Endothelial cell of umbilical vein (primary cell): Measurements from ENCODE around the gene KCNJ13. TPM values are rescaled to one million over a fixed set of nuclear protein-coding genes. Genes with fewer than 3 reads are reported as not detected.

Source experiments
- BruUV-seq: library from RNA; stranded (reverse); fragments of 400-500 nt; replicated peaks from 2 replicates; lab custom pipeline; 2021; lab: Mats Ljungman, UMichigan
- CTCF ChIA-PET: fragments of 300-600, 350-600 bp; sonication (Branson Sonifier 250); formaldehyde crosslinking; loops from one replicate; lab custom pipeline; 2021; ENCODE audit warnings: antibody characterized with exemption, inconsistent platforms; lab: Charles Lee
- POLR2A ChIA-PET: fragments of 300-600, 350-600 bp; sonication (Branson Sonifier 250); formaldehyde crosslinking; loops from one replicate; lab custom pipeline; 2021; ENCODE audit warnings: antibody characterized with exemption, inconsistent platforms; lab: Charles Lee
- DNase-seq: peaks from one replicate; pipeline ENCODE4 v3.0.0-alpha.2; 2011; ENCODE audit warnings: low read depth, low spot score
- FAIRE-seq: peaks from 2 replicates; lab custom pipeline; 2011; peaks lifted over from hg19 to GRCh38; lab: Jason Lieb, UNC
- H2AFZ ChIP-seq: 2 replicates; pipeline ENCODE4 v1.6.0; 2012; ENCODE audit warnings: low read depth, low read length, control low read depth, inconsistent platforms
- H3K27ac ChIP-seq: 2 replicates; pipeline ENCODE4 v1.5.1; 2011; ENCODE audit warnings: low read depth, mild to moderate bottlenecking, control low read depth, low read length, moderate library complexity; ENCODE audit not compliant: insufficient read depth
- H3K27me3 ChIP-seq, 2 experiments: 2 replicates each; pipeline versions ENCODE4 v1.6.0 to v1.6.1; 2011; ENCODE audit warnings: low read length in 2 of 2, mixed read lengths in 1 of 2; ENCODE audit not compliant: control insufficient read depth in 2 of 2, insufficient read depth in 2 of 2
- H3K36me3 ChIP-seq, 2 experiments: 2 replicates in 1 of 2; 3 replicates in 1 of 2; pipeline ENCODE4 v1.5.1; 2011; ENCODE audit warnings: low read length in 2 of 2, mild to moderate bottlenecking in 1 of 2, moderate library complexity in 1 of 2; ENCODE audit not compliant: control insufficient read depth in 2 of 2, insufficient read depth in 2 of 2; ENCODE audit errors: extremely low read depth in 1 of 2
- H3K4me1 ChIP-seq: 3 replicates; pipeline ENCODE4 v1.5.1; 2011; ENCODE audit warnings: mild to moderate bottlenecking, low read length; ENCODE audit not compliant: control insufficient read depth, insufficient read depth; ENCODE audit errors: extremely low read depth
- H3K4me2 ChIP-seq: 2 replicates; pipeline ENCODE4 v1.6.1; 2011; ENCODE audit warnings: low read length, control low read depth, mixed read lengths; ENCODE audit not compliant: insufficient read depth
- H3K4me3 ChIP-seq, 3 experiments: fragments of 200-600 bp in 1 of 3; sonication (generic), shearing (Covaris generic) in 1 of 3; replicated peaks in 1 of 3; 2 replicates each; pipeline ENCODE4 v1.5.1; 2011 to 2016; ENCODE audit warnings: control low read depth in 3 of 3, low read length in 3 of 3, mild to moderate bottlenecking in 2 of 3, inconsistent platforms in 1 of 3, low read depth in 1 of 3, moderate library complexity in 1 of 3; ENCODE audit not compliant: insufficient read depth in 1 of 3
- H3K79me2 ChIP-seq: 2 replicates; pipeline ENCODE4 v1.6.0; 2012; ENCODE audit warnings: low read length, inconsistent platforms; ENCODE audit not compliant: control insufficient read depth, insufficient read depth
- H3K9ac ChIP-seq: replicated peaks from 2 replicates; pipeline ENCODE3; 2011; ENCODE audit warnings: low read length, control low read depth; ENCODE audit not compliant: insufficient read depth; ENCODE audit errors: extremely low read depth
- H3K9me1 ChIP-seq: replicated peaks from 3 replicates; pipeline ENCODE4 v1.6.0; 2011; ENCODE audit warnings: mild to moderate bottlenecking, low read length; ENCODE audit not compliant: control insufficient read depth, insufficient read depth; ENCODE audit errors: extremely low read depth
- H3K9me3 ChIP-seq: replicated peaks from 2 replicates; pipeline ENCODE4 v1.5.1; 2012; ENCODE audit warnings: low read length, inconsistent platforms; ENCODE audit not compliant: control insufficient read depth, insufficient read depth
- H4K20me1 ChIP-seq: replicated peaks from 2 replicates; pipeline ENCODE3; 2011; ENCODE audit warnings: mild to moderate bottlenecking, low read length; ENCODE audit not compliant: control insufficient read depth, insufficient read depth; ENCODE audit errors: extremely low read depth
- EZH2 ChIP-seq: IDR thresholded peaks from 2 replicates; pipeline ENCODE4 v1.6.1; 2012; ENCODE audit warnings: borderline replicate concordance, low read depth, mild to moderate bottlenecking, moderate library complexity, low read length, inconsistent platforms; ENCODE audit not compliant: severe bottlenecking
- FOS ChIP-seq: IDR thresholded peaks from 2 replicates; pipeline ENCODE4 v1.6.1; 2011; ENCODE audit warnings: mild to moderate bottlenecking, low read length, moderate library complexity, borderline replicate concordance; ENCODE audit not compliant: insufficient read depth
- GATA2 ChIP-seq: IDR thresholded peaks from 2 replicates; pipeline ENCODE4 v1.7.0; 2011; ENCODE audit warnings: low read depth, mild to moderate bottlenecking, moderate library complexity, mixed read lengths, low read length; ENCODE audit not compliant: insufficient read length, insufficient read depth
- JUN ChIP-seq: IDR thresholded peaks from 2 replicates; pipeline ENCODE4 v1.6.1; 2011; ENCODE audit warnings: borderline replicate concordance, low read depth; ENCODE audit not compliant: insufficient read length, insufficient read depth
- MYC ChIP-seq: IDR thresholded peaks from one replicate; pipeline ENCODE4 v1.6.1; 2011; ENCODE audit warnings: mild to moderate bottlenecking, low read depth, low read length
- POLR2A ChIP-seq: IDR thresholded peaks from 2 replicates; pipeline ENCODE4 v1.6.1; 2012; ENCODE audit warnings: low read depth, mild to moderate bottlenecking, control low read depth, low read length
- POLR2AphosphoS5 ChIP-seq: IDR thresholded peaks from 2 replicates; pipeline ENCODE4 v1.6.1; 2012; ENCODE audit warnings: low read depth, mild to moderate bottlenecking, control low read depth, low read length, moderate library complexity; ENCODE audit not compliant: insufficient read depth
- dilution Hi-C: fragments of 300-500 bp; cut with MboI; formaldehyde crosslinking; loops from one replicate; pipeline ENCODE4 v1.15.0; 2019; ENCODE audit warnings: low sequenced_read_pairs; ENCODE audit not compliant: extremely low pct_ligation_motif_present
- intact Hi-C: fragments of 100-400 bp; cut with micrococcal nuclease; formaldehyde crosslinking; loops from one replicate; pipeline ENCODE4 v1.10.0; 2022
- polyA plus RNA-seq, 4 experiments: library from polyadenylated mRNA; depleted of rRNA in 3 of 4; stranded (reverse) in 3 of 4; unstranded in 1 of 4; fragments of >200 nt; gene quantifications; 2 replicates each; pipeline versions ENCODE4 v1.2.1 to v1.2.3, GENCODE V29; 2011 to 2012; ENCODE audit warnings: missing spikeins in 1 of 4
- total RNA-seq: library from RNA; stranded (reverse); gene quantifications from 2 replicates; pipeline ENCODE4 v1.2.3, GENCODE V29; 2021
- TF ChIP-seq, protein P1 (sequence below): IDR thresholded peaks from 2 replicates; pipeline ENCODE4 v1.6.1; 2011; ENCODE audit not compliant: insufficient read depth, insufficient read length

The KCNJ13 gene
- total and polyA plus RNA-seq, 2 donors (not counting 3 experiments of a cell fraction or from before 2014, with no cell fraction given) = not detected

- dilution Hi-C loops (no loop called here), intact Hi-C loops (no loop called here)
- no peaks in the 10 kb centered on the region for H3K4me1 ChIP-seq
- no TSS peak for BruUV-seq
- H3K9me3 ChIP-seq = no peaks in the 10 kb centered on the region
- H4K20me1 ChIP-seq = no peaks in the 10 kb centered on the region
- no peaks in the 10 kb centered on the region for H3K27me3 ChIP-seq
- no peak overlapping the region for H2AFZ ChIP-seq
- ChIA-PET POLR2A (no interaction called here), CTCF (no interaction called here)
- no peak overlapping the region for H3K27ac ChIP-seq
- H3K4me2 ChIP-seq = no peak overlapping the region
- TF ChIP-seq, protein P1, sequence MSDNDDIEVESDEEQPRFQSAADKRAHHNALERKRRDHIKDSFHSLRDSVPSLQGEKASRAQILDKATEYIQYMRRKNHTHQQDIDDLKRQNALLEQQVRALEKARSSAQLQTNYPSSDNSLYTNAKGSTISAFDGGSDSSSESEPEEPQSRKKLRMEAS = no peak
- TF ChIP-seq FOS = no peak
- TF ChIP-seq GATA2 = no peak
- TF ChIP-seq POLR2AphosphoS5 = no peak
- TF ChIP-seq MYC = no peak
- DNase-seq = no peak
- H3K4me3 ChIP-seq = no peak overlapping the region
- peaks cover 7 to 19% of the 10 kb centered on the region in 2 experiments for H3K36me3 ChIP-seq
- FAIRE-seq = no peak
- H3K9me1 ChIP-seq = no peaks in the 10 kb centered on the region
- H3K9ac ChIP-seq = no peak overlapping the region
- H3K79me2 ChIP-seq = no peaks in the 10 kb centered on the region
Measured at GRCh38 chr2:232750135-232750671, 26.2 kb downstream of the KCNJ13 start.

DNA sequence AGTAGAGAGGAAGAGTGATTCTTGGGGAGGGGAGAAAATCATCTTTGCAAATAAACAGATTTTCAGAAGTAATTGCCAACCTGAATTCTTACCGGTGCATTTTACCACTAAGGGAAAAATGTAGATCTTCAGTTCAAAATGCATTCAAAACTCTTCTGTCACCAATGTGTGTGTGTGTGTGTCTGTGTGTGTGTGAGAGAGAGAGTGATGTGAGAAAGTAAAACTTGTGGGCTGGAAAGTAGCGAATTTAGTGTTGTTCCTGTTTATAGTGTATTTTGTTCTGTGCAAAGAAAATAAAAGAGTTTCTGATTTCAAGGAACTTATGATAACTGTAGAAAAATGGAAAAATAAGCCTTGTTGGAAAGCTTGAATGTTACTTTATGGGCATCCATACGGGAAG is 27.0 kb downstream of the KCNJ13 start:
- ChIA-PET POLR2A (no interaction called here), CTCF (interaction anchor here (0.6 kb wide), 1 partner anchor 87 kb away, joined by 3 read pairs; no protein-coding TSS in a partner anchor)
- Histone ChIP-seq H3K9me1 (no peaks in the 10 kb centered on the region), H3K9ac (no peak overlapping the region), H3K36me3 (peaks cover 7 to 19% of the 10 kb centered on the region in 2 experiments), H3K27ac (no peak overlapping the region), H3K4me3 (no peak overlapping the region), H3K79me2 (no peaks in the 10 kb centered on the region), H3K27me3 (no peaks in the 10 kb centered on the region), H4K20me1 (no peaks in the 10 kb centered on the region), H3K4me1 (no peaks in the 10 kb centered on the region), H2AFZ (no peak overlapping the region), H3K4me2 (no peak overlapping the region), H3K9me3 (no peaks in the 10 kb centered on the region)
- BruUV-seq = no TSS peak
- DNase-seq (no peak), FAIRE-seq (no peak)
- intact Hi-C loops (no loop called here), dilution Hi-C loops (no loop called here)
- TF ChIP-seq JUN = no peak
- no peak for TF ChIP-seq POLR2AphosphoS5
- no peak for TF ChIP-seq MYC
- no peak for TF ChIP-seq EZH2
- no peak for TF ChIP-seq POLR2A
- TF ChIP-seq GATA2 = no peak
